OCI-LY7 (cell line): ENCODE measurements around the gene BMERB1.

Source experiments
- CTCF ChIP-seq: fragments of 200-600 bp; sonication (generic); conservative IDR thresholded peaks from 2 replicates; pipeline ENCODE4 v1.5.1; 2014; ENCODE audit warnings: mild to moderate bottlenecking, antibody characterized with exemption, low read length, moderate library complexity, mixed read lengths
- EZH2phosphoT487 ChIP-seq: fragments of 200-600 bp; sonication (generic); IDR thresholded peaks from 2 replicates; pipeline ENCODE4 v1.6.1; 2018; ENCODE audit warnings: low read depth, borderline replicate concordance, mild to moderate bottlenecking, mixed run types, antibody characterized with exemption, low read length, moderate library complexity, mixed read lengths

GRCh38 chr16:15532825-15533224 is 98.4 kb downstream of the BMERB1 start:
- TF ChIP-seq CTCF = no peak
- TF ChIP-seq EZH2phosphoT487 = no peak
